Lung (tissue), 16 donors: ENCODE data around the gene ATAD3B. TPM values are rescaled to one million over a fixed set of nuclear protein-coding genes. Genes with fewer than 3 reads are reported as not detected.
A peak's percentile ranks its signal among the peaks of the same experiment; 100 is the strongest.

ENCODE experiments used
- ATAC-seq: fragments of 200-7000 bp; cut with Tn5 transposase; one replicate; pipeline ENCODE4 v1.9.1; 2020; ENCODE audit warnings: moderate number of reproducible peaks; ENCODE audit not compliant: insufficient read depth, low FRiP score
- DNase-seq, 3 donors: peaks; one replicate each; pipeline ENCODE4 v3.0.0-alpha.2; 2013 to 2017
- H3K27ac ChIP-seq, 2 donors: one replicate each; pipeline ENCODE4 v1.5.1; 2013; ENCODE audit warnings: mild to moderate bottlenecking in 2 of 2, moderate library complexity in 2 of 2, control low read depth in 1 of 2, inconsistent platforms in 1 of 2, low read depth in 1 of 2, low read length in 1 of 2
- H3K27me3 ChIP-seq, 3 donors: one replicate each; pipeline ENCODE4 v1.5.1; 2013; ENCODE audit warnings: low read length in 2 of 3; ENCODE audit not compliant: control insufficient read depth in 3 of 3, insufficient read depth in 3 of 3
- H3K36me3 ChIP-seq, 4 donors: one replicate each; pipeline ENCODE4 v1.5.1; 2013; ENCODE audit warnings: low read length in 4 of 4, mild to moderate bottlenecking in 1 of 4, moderate library complexity in 1 of 4; ENCODE audit not compliant: control insufficient read depth in 4 of 4, insufficient read depth in 4 of 4
- H3K4me1 ChIP-seq, 5 donors: one replicate each; pipeline ENCODE4 v1.5.1; 2013; ENCODE audit warnings: low read length in 5 of 5, mild to moderate bottlenecking in 2 of 5, moderate library complexity in 1 of 5; ENCODE audit not compliant: control insufficient read depth in 5 of 5, insufficient read depth in 5 of 5
- H3K4me3 ChIP-seq: one replicate; pipeline ENCODE4 v1.5.1; 2013; ENCODE audit warnings: mild to moderate bottlenecking, control low read depth, moderate library complexity
- H3K9ac ChIP-seq, 2 donors: one replicate each; pipeline ENCODE4 v1.5.1; 2013; ENCODE audit warnings: low read length in 2 of 2, control low read depth in 1 of 2; ENCODE audit not compliant: insufficient read depth in 1 of 2
- H3K9me3 ChIP-seq, 4 donors: one replicate each; pipeline ENCODE4 v1.5.1; 2013; ENCODE audit warnings: low read length in 3 of 4, mild to moderate bottlenecking in 1 of 4, moderate library complexity in 1 of 4; ENCODE audit not compliant: control insufficient read depth in 4 of 4, insufficient read depth in 3 of 4
- CTCF ChIP-seq: IDR thresholded peaks from 2 replicates; pipeline ENCODE4 v1.5.1; 2012; ENCODE audit warnings: mild to moderate bottlenecking; ENCODE audit errors: control extremely low read depth, extremely low read depth
- WGBS, 2 donors: extraction: QIAGEN DNeasy Blood & Tissue Kit; methylation state at CpG; one replicate each; pipeline ENCODE4 v1.1.7; 2013; 5-methylcytosine and 5-hydroxymethylcytosine counted together
- long read RNA-seq, 5 donors: transcript quantifications; one replicate each; lab custom pipeline, GENCODE V29; 2026
- polyA plus RNA-seq, 2 donors: library from polyadenylated mRNA; stranded (reverse); fragments of 200-250 nt; gene quantifications; one replicate each; pipeline ENCODE4 v1.2.1, GENCODE V29; 2013
- total RNA-seq, 2 donors: library from RNA; depleted of rRNA in 1 of 2; stranded (reverse); fragments of >200 nt in 1 of 2; gene quantifications; one replicate each; pipeline ENCODE4 v1.2.1, GENCODE V29; 2014 to 2021
- donor health status: control.
- donor health status: control.
- donor health status: Bipolar disorder and iron deficiency.
- donor health status: healthy.
- donor health status: DM: yes; HTN: yes; CAD: no.

ATAD3B gene
- total RNA-seq (10 to 100 TPM; 21.6 to 39.0 TPM), polyA plus RNA-seq (10 to 100 TPM; 23.4 to 32.6 TPM)
- long read RNA-seq, donor 1, full-length matches to known transcripts, result 1 of 1 reads
- long read RNA-seq, donor 1, partial matches to known transcripts, result 0 of 1 reads
- long read RNA-seq, donor 1, other reads (novel, unspliced or antisense), result 0 of 1 reads
- long read RNA-seq, donor 2, partial matches to known transcripts, result 0 of 1 reads
- long read RNA-seq, donor 2, other reads (novel, unspliced or antisense), result 0 of 1 reads
- long read RNA-seq, donor 3, partial matches to known transcripts, result 0 of 1 reads
- long read RNA-seq, donor 3, other reads (novel, unspliced or antisense), result 0 of 1 reads
- long read RNA-seq, donor 4, full-length matches to known transcripts, result 2 of 2 reads
- long read RNA-seq, donor 4, partial matches to known transcripts, result 0 of 2 reads
- long read RNA-seq, donor 4, other reads (novel, unspliced or antisense), result 0 of 2 reads
- long read RNA-seq, donor 5, result 0 reads

- peak within 1 kb of the TSS in 1 of 2 donors; percentile 67 for H3K9ac ChIP-seq
- H3K4me3 ChIP-seq, result peak within 1 kb of the TSS; percentile 82
- H3K36me3 ChIP-seq, result no peaks in the 10 kb centered on the region
- DNase-seq (peak; percentile 94 to 97 (median 94)), ATAC-seq (peak; percentile 95)
- H3K4me1 ChIP-seq, result peaks cover 0 to 10% (median 3%) of the 10 kb centered on the region in 5 donors
- no peak for TF ChIP-seq CTCF
- H3K27ac ChIP-seq, result peak within 1 kb of the TSS; percentile 80 to 90
- no peaks in the 10 kb centered on the region for H3K27me3 ChIP-seq
- H3K9me3 ChIP-seq, result no peaks in the 10 kb centered on the region
- WGBS, 2 donors, result 0% methylated on average over 79 to 86 of the region's 87 CpGs
Measured at GRCh38 chr1:1471389-1472052, at the start of gene ATAD3B. ATAD3B (plus strand) TSS chr1:1471765; CDS start chr1:1471885, 120 bp downstream.

- peaks cover 0 to 28% (median 0%) of the 10 kb centered on the region in 5 donors for H3K4me1 ChIP-seq
- ATAC-seq (no peak), DNase-seq (no peak)
- H3K27ac ChIP-seq, result no peak overlapping the region
- H3K9ac ChIP-seq, result peak overlapping the region in 1 of 2 donors; percentile 23
- TF ChIP-seq CTCF, result no peak
- H3K36me3 ChIP-seq, result no peaks in the 10 kb centered on the region
- no peaks in the 10 kb centered on the region for H3K27me3 ChIP-seq
- WGBS, 2 donors, result 77 to 87% methylated on average over 7 of the region's 7 CpGs
- peaks cover 0 to 2% (median 0%) of the 10 kb centered on the region in 4 donors for H3K9me3 ChIP-seq
- H3K4me3 ChIP-seq, result no peak overlapping the region
Measured at GRCh38 chr1:1421907-1422464, 49.6 kb upstream of the ATAD3B start.

GRCh38 chr1:1422465-1423244, 48.9 kb upstream of the ATAD3B start:
- H3K9ac ChIP-seq, result peak overlapping the region in 1 of 2 donors; percentile 23
- H3K36me3 ChIP-seq, result no peaks in the 10 kb centered on the region
- H3K9me3 ChIP-seq, result peaks cover 0 to 2% (median 0%) of the 10 kb centered on the region in 4 donors
- DNase-seq, result no peak
- no peaks in the 10 kb centered on the region for H3K27me3 ChIP-seq
- WGBS, 2 donors, result 62% methylated on average over 29 of the region's 29 CpGs
- TF ChIP-seq CTCF, result no peak
- H3K4me1 ChIP-seq, result peaks cover 0 to 28% (median 0%) of the 10 kb centered on the region in 5 donors
- no peak overlapping the region for H3K4me3 ChIP-seq
- ATAC-seq, result no peak
- no peak overlapping the region for H3K27ac ChIP-seq
